HS-27A (cell line): ENCODE measurements around the gene ERI2.
"Not testable (repeated sequence)": the region's sequence is repeated elsewhere in the genome, so short reads cannot be mapped to it uniquely, and the experiment has no call there.

Experiments
- DNase-seq: peaks from one replicate; pipeline ENCODE4 v3.0.0-alpha.2; 2012; ENCODE audit warnings: low read depth, missing footprints

The ERI2 gene

GRCh38 chr16:20818929-20819585 lies 12.8 kb upstream of the ERI2 start:
- DNase-seq: no peak

- DNase-seq: no peak
Observed at GRCh38 chr16:20814784-20815183, 8.5 kb upstream of the ERI2 start.

- no peak for DNase-seq
Observed at GRCh38 chr16:20812510-20812909, 6.2 kb upstream of the ERI2 start.

GRCh38 chr16:20811889-20812439 lies 5.7 kb upstream of the ERI2 start:
- DNase-seq: no peak

- no peak for DNase-seq
Observed at GRCh38 chr16:20807862-20808261, 1.6 kb upstream of the ERI2 start.

GRCh38 chr16:20805684-20806167 lies 546 bp downstream of the ERI2 start:
- DNase-seq: not testable (repeated sequence)

- no peak for DNase-seq
Observed at GRCh38 chr16:20803561-20804214, 2.6 kb downstream of the ERI2 start.

GRCh38 chr16:20803192-20803560 lies 3.1 kb downstream of the ERI2 start:
- no peak for DNase-seq

- no peak for DNase-seq
Observed at GRCh38 chr16:20801278-20801677, 5.0 kb downstream of the ERI2 start.

GRCh38 chr16:20799599-20799998 lies 6.7 kb downstream of the ERI2 start:
- DNase-seq: no peak

- DNase-seq: no peak
Observed at GRCh38 chr16:20798364-20798763, 7.9 kb downstream of the ERI2 start.

GRCh38 chr16:20791923-20792612 lies 14.2 kb downstream of the ERI2 start:
- no peak for DNase-seq

GRCh38 chr16:20789130-20789529 lies 17.1 kb downstream of the ERI2 start:
- no peak for DNase-seq

GRCh38 chr16:20784204-20784603 lies 22.1 kb downstream of the ERI2 start:
- DNase-seq: no peak

GRCh38 chr16:20782470-20782869 lies 23.8 kb downstream of the ERI2 start:
- DNase-seq: no peak

- no peak for DNase-seq
Observed at GRCh38 chr16:20781697-20782096, 24.6 kb downstream of the ERI2 start.

- peak; percentile 34 for DNase-seq
Observed at GRCh38 chr16:20774703-20775362, 31.4 kb downstream of the ERI2 start.

GRCh38 chr16:20773679-20774078 lies 32.6 kb downstream of the ERI2 start:
- no peak for DNase-seq

GRCh38 chr16:20768818-20769217 lies 37.5 kb downstream of the ERI2 start:
- DNase-seq: no peak

GRCh38 chr16:20768121-20768520 lies 38.2 kb downstream of the ERI2 start:
- no peak for DNase-seq

- DNase-seq: no peak
Observed at GRCh38 chr16:20767577-20767976, 38.7 kb downstream of the ERI2 start.

GRCh38 chr16:20766294-20766693 lies 40.0 kb downstream of the ERI2 start:
- no peak for DNase-seq
